Liver (tissue), 9 donors: ENCODE results near the gene NHSL2. TPM values are rescaled to one million over a fixed set of nuclear protein-coding genes. Genes with fewer than 3 reads are reported as not detected.

Experiments
- DNase-seq: peaks from one replicate; pipeline ENCODE4 v3.0.0-alpha.2; 2017; ENCODE audit warnings: low spot score
- H3K27ac ChIP-seq, 2 donors: one replicate each; pipeline ENCODE4 v1.7.0; 2013; ENCODE audit warnings: inconsistent platforms in 2 of 2, low read length in 2 of 2, control low read depth in 1 of 2, low read depth in 1 of 2, mild to moderate bottlenecking in 1 of 2
- H3K27me3 ChIP-seq, 4 donors: one replicate each; pipeline versions ENCODE4 v1.6.1 to v1.7.0; 2013; ENCODE audit warnings: low read length in 3 of 4, inconsistent platforms in 1 of 4, mild to moderate bottlenecking in 1 of 4, moderate library complexity in 1 of 4; ENCODE audit not compliant: control insufficient read depth in 4 of 4, insufficient read depth in 4 of 4
- H3K36me3 ChIP-seq, 4 donors: one replicate each; pipeline versions ENCODE4 v1.6.1 to v1.7.0; 2013; ENCODE audit warnings: low read length in 3 of 4, mild to moderate bottlenecking in 3 of 4, low read depth in 1 of 4, moderate library complexity in 1 of 4; ENCODE audit not compliant: control insufficient read depth in 4 of 4, insufficient read depth in 3 of 4
- H3K4me1 ChIP-seq, 4 donors: one replicate each; pipeline versions ENCODE4 v1.6.1 to v1.7.0; 2013; ENCODE audit warnings: low read length in 3 of 4, mild to moderate bottlenecking in 3 of 4, moderate library complexity in 1 of 4; ENCODE audit not compliant: control insufficient read depth in 4 of 4, insufficient read depth in 4 of 4
- H3K4me3 ChIP-seq, 3 donors: one replicate each; pipeline versions ENCODE4 v1.6.1 to v1.7.0; 2013; ENCODE audit warnings: low read length in 3 of 3, control low read depth in 1 of 3, low read depth in 1 of 3, mild to moderate bottlenecking in 1 of 3
- H3K9ac ChIP-seq, 2 donors: one replicate each; pipeline ENCODE4 v1.7.0; 2013; ENCODE audit warnings: low read length in 2 of 2, mild to moderate bottlenecking in 2 of 2, moderate library complexity in 2 of 2, control low read depth in 1 of 2, low read depth in 1 of 2
- H3K9me3 ChIP-seq, 4 donors: one replicate each; pipeline versions ENCODE4 v1.6.1 to v1.7.0; 2013; ENCODE audit warnings: low read length in 3 of 4; ENCODE audit not compliant: control insufficient read depth in 4 of 4
- ATF3 ChIP-seq: IDR thresholded peaks from 2 replicates; pipeline ENCODE4 v1.6.1; 2016; ENCODE audit warnings: antibody characterized with exemption
- EGR1 ChIP-seq, 2 donors: IDR thresholded peaks; 2 replicates each; pipeline ENCODE4 v1.6.1; 2016 to 2018; ENCODE audit warnings: antibody characterized with exemption in 2 of 2, low read depth in 2 of 2
- FOXA2 ChIP-seq: IDR thresholded peaks from 2 replicates; pipeline ENCODE4 v1.6.1; 2016; ENCODE audit warnings: antibody characterized with exemption
- GABPA ChIP-seq, 2 donors: IDR thresholded peaks in 1 of 2; conservative IDR thresholded peaks in 1 of 2; 2 replicates each; pipeline ENCODE4 v1.6.1; 2016; ENCODE audit warnings: antibody characterized with exemption in 2 of 2, mild to moderate bottlenecking in 1 of 2, moderate library complexity in 1 of 2
- HNF4A ChIP-seq, 2 donors: conservative IDR thresholded peaks; 2 replicates each; pipeline ENCODE4 v1.6.1; 2016; ENCODE audit warnings: antibody characterized with exemption in 2 of 2, mild to moderate bottlenecking in 2 of 2
- HNF4G ChIP-seq: IDR thresholded peaks from 2 replicates; pipeline ENCODE4 v1.6.1; 2016; ENCODE audit warnings: antibody characterized with exemption
- JUND ChIP-seq, 2 donors: IDR thresholded peaks; 2 replicates each; pipeline ENCODE4 v1.6.1; 2016; ENCODE audit warnings: antibody characterized with exemption in 2 of 2
- NR2F2 ChIP-seq: IDR thresholded peaks from 2 replicates; pipeline ENCODE4 v1.6.1; 2016; ENCODE audit warnings: antibody characterized with exemption
- RXRA ChIP-seq, 2 donors: IDR thresholded peaks; 2 replicates each; pipeline ENCODE4 v1.6.1; 2017 to 2018; ENCODE audit warnings: antibody characterized with exemption in 2 of 2, mild to moderate bottlenecking in 1 of 2
- TAF1 ChIP-seq: conservative IDR thresholded peaks from 2 replicates; pipeline ENCODE4 v1.6.1; 2016; ENCODE audit warnings: antibody characterized with exemption, mild to moderate bottlenecking
- YY1 ChIP-seq: IDR thresholded peaks from 2 replicates; pipeline ENCODE4 v1.6.1; 2016; ENCODE audit warnings: antibody characterized with exemption, mild to moderate bottlenecking
- ZBTB33 ChIP-seq: IDR thresholded peaks from 2 replicates; pipeline ENCODE4 v1.6.1; 2016; ENCODE audit warnings: antibody characterized with exemption
- whole genome bisulfite sequencing: extraction: QIAGEN DNeasy Blood & Tissue Kit; methylation state at CpG from one replicate; pipeline ENCODE4 v1.1.7; 2013; 5-methylcytosine and 5-hydroxymethylcytosine counted together
- polyA plus RNA-seq, 2 donors: library from polyadenylated mRNA; stranded (reverse) in 1 of 2; unstranded in 1 of 2; fragments of 200-250 nt in 1 of 2; fragments of >200 nt in 1 of 2; fragmentation: Nextera tagmentation in 1 of 2; extraction: Ambion mirVana in 1 of 2; gene quantifications; one replicate each; pipeline versions ENCODE4 v1.2.1 to v1.2.3, GENCODE V29; 2013 to 2015
- total RNA-seq, 2 donors: library from RNA; depleted of rRNA; stranded (reverse); fragments of >200 nt; gene quantifications; one replicate each; pipeline ENCODE4 v1.2.3, GENCODE V29; 2014
- TF ChIP-seq, protein P1 (sequence below): fragments of 150-350 bp; IDR thresholded peaks from 2 replicates; pipeline ENCODE4 v1.5.1; 2017; ENCODE audit warnings: improper control_type of control experiment, low read depth, low read length; ENCODE audit not compliant: missing input control
- TF ChIP-seq, protein P2 (sequence below): IDR thresholded peaks from 2 replicates; pipeline ENCODE4 v1.6.1; 2016; ENCODE audit warnings: antibody characterized with exemption, mild to moderate bottlenecking
- donor health status: healthy.
- donor health status: healthy.
- donor health status: healthy.
- donor health status: healthy.
- donor health status: healthy.

NHSL2 gene
- total and polyA plus RNA-seq, 4 donors: 0.45 to 1.3 (median 1.1) TPM

DNA sequence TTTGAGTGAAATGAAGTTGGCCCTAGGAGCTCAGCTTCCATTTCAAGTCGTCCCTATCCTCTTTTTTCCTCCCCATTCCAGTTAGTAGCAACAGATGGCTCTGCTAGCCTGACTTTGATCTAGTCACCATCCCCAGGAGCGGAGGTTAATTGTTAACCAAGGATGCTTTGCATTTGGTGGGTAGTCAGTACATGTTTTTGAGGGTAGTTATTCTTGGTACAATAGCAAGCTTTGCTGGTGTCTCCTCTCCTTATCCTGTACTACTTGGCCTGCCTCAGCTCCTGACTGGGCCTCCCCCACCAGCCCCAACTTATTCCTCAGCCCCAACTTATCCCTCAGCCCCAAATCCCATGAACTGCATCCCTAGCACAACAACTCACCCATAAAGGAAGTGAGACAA is 235.9 kb downstream of the NHSL2 start:
- no peaks in the 10 kb centered on the region for H3K9me3 ChIP-seq
- no peak overlapping the region for H3K27ac ChIP-seq
- no peak overlapping the region for H3K9ac ChIP-seq
- no peaks in the 10 kb centered on the region for H3K4me1 ChIP-seq
- H3K36me3 ChIP-seq: no peaks in the 10 kb centered on the region
- H3K27me3 ChIP-seq: no peaks in the 10 kb centered on the region
- DNase-seq: no peak
- TF ChIP-seq, protein P1, sequence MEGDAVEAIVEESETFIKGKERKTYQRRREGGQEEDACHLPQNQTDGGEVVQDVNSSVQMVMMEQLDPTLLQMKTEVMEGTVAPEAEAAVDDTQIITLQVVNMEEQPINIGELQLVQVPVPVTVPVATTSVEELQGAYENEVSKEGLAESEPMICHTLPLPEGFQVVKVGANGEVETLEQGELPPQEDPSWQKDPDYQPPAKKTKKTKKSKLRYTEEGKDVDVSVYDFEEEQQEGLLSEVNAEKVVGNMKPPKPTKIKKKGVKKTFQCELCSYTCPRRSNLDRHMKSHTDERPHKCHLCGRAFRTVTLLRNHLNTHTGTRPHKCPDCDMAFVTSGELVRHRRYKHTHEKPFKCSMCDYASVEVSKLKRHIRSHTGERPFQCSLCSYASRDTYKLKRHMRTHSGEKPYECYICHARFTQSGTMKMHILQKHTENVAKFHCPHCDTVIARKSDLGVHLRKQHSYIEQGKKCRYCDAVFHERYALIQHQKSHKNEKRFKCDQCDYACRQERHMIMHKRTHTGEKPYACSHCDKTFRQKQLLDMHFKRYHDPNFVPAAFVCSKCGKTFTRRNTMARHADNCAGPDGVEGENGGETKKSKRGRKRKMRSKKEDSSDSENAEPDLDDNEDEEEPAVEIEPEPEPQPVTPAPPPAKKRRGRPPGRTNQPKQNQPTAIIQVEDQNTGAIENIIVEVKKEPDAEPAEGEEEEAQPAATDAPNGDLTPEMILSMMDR: no peak
- no peak for TF ChIP-seq GABPA (IDR thresholded peaks at IDR 0.05 in 1 of 2, conservative IDR thresholded peaks at IDR 0.05 in 1 of 2)
- TF ChIP-seq FOXA2: no peak
- TF ChIP-seq JUND (IDR thresholded peaks at IDR 0.05): no peak
- TF ChIP-seq NR2F2: no peak
- no peak for TF ChIP-seq ATF3
- TF ChIP-seq HNF4A (conservative IDR thresholded peaks at IDR 0.05): no peak
- no peak for TF ChIP-seq YY1
- TF ChIP-seq ZBTB33: no peak
- no peak for TF ChIP-seq EGR1 (IDR thresholded peaks at IDR 0.05; ENCODE audit: low read depth in 2 of 2)
- no peak for TF ChIP-seq RXRA (IDR thresholded peaks at IDR 0.05)
- TF ChIP-seq, protein P2, sequence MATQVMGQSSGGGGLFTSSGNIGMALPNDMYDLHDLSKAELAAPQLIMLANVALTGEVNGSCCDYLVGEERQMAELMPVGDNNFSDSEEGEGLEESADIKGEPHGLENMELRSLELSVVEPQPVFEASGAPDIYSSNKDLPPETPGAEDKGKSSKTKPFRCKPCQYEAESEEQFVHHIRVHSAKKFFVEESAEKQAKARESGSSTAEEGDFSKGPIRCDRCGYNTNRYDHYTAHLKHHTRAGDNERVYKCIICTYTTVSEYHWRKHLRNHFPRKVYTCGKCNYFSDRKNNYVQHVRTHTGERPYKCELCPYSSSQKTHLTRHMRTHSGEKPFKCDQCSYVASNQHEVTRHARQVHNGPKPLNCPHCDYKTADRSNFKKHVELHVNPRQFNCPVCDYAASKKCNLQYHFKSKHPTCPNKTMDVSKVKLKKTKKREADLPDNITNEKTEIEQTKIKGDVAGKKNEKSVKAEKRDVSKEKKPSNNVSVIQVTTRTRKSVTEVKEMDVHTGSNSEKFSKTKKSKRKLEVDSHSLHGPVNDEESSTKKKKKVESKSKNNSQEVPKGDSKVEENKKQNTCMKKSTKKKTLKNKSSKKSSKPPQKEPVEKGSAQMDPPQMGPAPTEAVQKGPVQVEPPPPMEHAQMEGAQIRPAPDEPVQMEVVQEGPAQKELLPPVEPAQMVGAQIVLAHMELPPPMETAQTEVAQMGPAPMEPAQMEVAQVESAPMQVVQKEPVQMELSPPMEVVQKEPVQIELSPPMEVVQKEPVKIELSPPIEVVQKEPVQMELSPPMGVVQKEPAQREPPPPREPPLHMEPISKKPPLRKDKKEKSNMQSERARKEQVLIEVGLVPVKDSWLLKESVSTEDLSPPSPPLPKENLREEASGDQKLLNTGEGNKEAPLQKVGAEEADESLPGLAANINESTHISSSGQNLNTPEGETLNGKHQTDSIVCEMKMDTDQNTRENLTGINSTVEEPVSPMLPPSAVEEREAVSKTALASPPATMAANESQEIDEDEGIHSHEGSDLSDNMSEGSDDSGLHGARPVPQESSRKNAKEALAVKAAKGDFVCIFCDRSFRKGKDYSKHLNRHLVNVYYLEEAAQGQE: no peak
- no peak overlapping the region for H3K4me3 ChIP-seq
- WGBS: 71% methylated on average over 2 of the region's 2 CpGs

GRCh38 chrX:72158773-72159172 is 248.1 kb downstream of the NHSL2 start:
- TF ChIP-seq HNF4A (conservative IDR thresholded peaks at IDR 0.05) (no peak), TAF1 (no peak), HNF4G (no peak), ATF3 (no peak), EGR1 (IDR thresholded peaks at IDR 0.05; ENCODE audit: low read depth in 2 of 2) (no peak)
- WGBS: 90% methylated on average over 3 of the region's 3 CpGs
- H3K9ac ChIP-seq: no peak overlapping the region
- H3K36me3 ChIP-seq: no peaks in the 10 kb centered on the region
- H3K27me3 ChIP-seq: no peaks in the 10 kb centered on the region
- no peaks in the 10 kb centered on the region for H3K4me1 ChIP-seq
- no peak for DNase-seq
- H3K9me3 ChIP-seq: no peaks in the 10 kb centered on the region
- H3K27ac ChIP-seq: no peak overlapping the region
- no peak overlapping the region for H3K4me3 ChIP-seq
